AG04450 (cell line): Measurements from ENCODE around the gene BAX. TPM values are rescaled to one million over a fixed set of nuclear protein-coding genes. Genes with fewer than 3 reads are reported as not detected.
A peak's percentile ranks its signal among the peaks of the same experiment; 100 is the strongest.

Experiments used
- CTCF ChIA-PET: fragments of 300-600, 350-600 bp; formaldehyde crosslinking; extraction: SDS; loops from one replicate; lab custom pipeline; 2022; ENCODE audit warnings: antibody characterized with exemption, inconsistent platforms; lab: Charles Lee
- POLR2A ChIA-PET: fragments of 350-600 bp; formaldehyde crosslinking; extraction: SDS; loops from one replicate; lab custom pipeline; 2021; ENCODE audit warnings: antibody characterized with exemption, inconsistent platforms; lab: Yijun Ruan, JAX
- DNase-seq: peaks from one replicate; pipeline ENCODE4 v3.0.0-alpha.2; 2011; ENCODE audit warnings: low read depth, low spot score
- H3K27ac ChIP-seq: one replicate; pipeline ENCODE4 v1.5.1; 2012; ENCODE audit warnings: low read depth, low read length, control low read depth
- H3K27me3 ChIP-seq: one replicate; pipeline ENCODE4 v1.6.0; 2012; ENCODE audit warnings: low read length; ENCODE audit not compliant: control insufficient read depth, insufficient read depth
- H3K4me3 ChIP-seq: 2 replicates; pipeline ENCODE4 v1.5.1; 2011; ENCODE audit warnings: mild to moderate bottlenecking, low read depth, low read length, control low read depth
- H3K9me3 ChIP-seq: 2 replicates; pipeline ENCODE4 v1.5.1; 2012; ENCODE audit warnings: low read length; ENCODE audit not compliant: control insufficient read depth, insufficient read depth
- CTCF ChIP-seq: IDR thresholded peaks from 2 replicates; pipeline ENCODE4 v1.5.1; 2011; ENCODE audit warnings: low read depth, low read length, control low read depth, inconsistent platforms
- polyA plus RNA-seq: library from polyadenylated mRNA; depleted of rRNA; stranded (reverse); fragments of >200 nt; gene quantifications from 2 replicates; pipeline ENCODE4 v1.2.3, GENCODE V29; 2011

BAX gene
- polyA plus RNA-seq, 1 experiment = 110 TPM

- H3K27me3 ChIP-seq = no peaks in the 10 kb centered on the region
- peak within 1 kb of the TSS; percentile 75 for H3K4me3 ChIP-seq
- ChIA-PET CTCF (interaction anchor here (1.0 to 1.5 kb wide), 3 partner anchors 89 to 427 kb away, joined by 3 read pairs; no protein-coding TSS in a partner anchor), POLR2A (interaction anchor here (1.0 to 1.8 kb wide), 3 partner anchors 21 to 58 kb away, joined by 3 to 7 read pairs (median 3); no protein-coding TSS in a partner anchor)
- no peak for TF ChIP-seq CTCF
- no peak within 1 kb of the TSS for H3K27ac ChIP-seq
- DNase-seq = no peak
- peaks cover 13% of the 10 kb centered on the region; the same call in 1 of the 2 replicates for H3K9me3 ChIP-seq
These were observed 21.2 kb upstream of the BAX start, which contains the start of gene DHDH for GRCh38 chr19:48933382-48933932. TSS of gene DHDH (plus strand) at chr19:48933699. CDS start at chr19:48933722, 23 bp downstream.

- no peak overlapping the region for H3K27ac ChIP-seq
- DNase-seq = no peak
- no peak overlapping the region for H3K4me3 ChIP-seq
- POLR2A ChIA-PET = no interaction called here
- no peak for TF ChIP-seq CTCF
- H3K9me3 ChIP-seq = peaks cover 13% of the 10 kb centered on the region; the same call in 1 of the 2 replicates
- CTCF ChIA-PET = no interaction called here
- no peaks in the 10 kb centered on the region for H3K27me3 ChIP-seq
These were observed 19.8 kb upstream of the BAX start for GRCh38 chr19:48934837-48935236.

GRCh38 chr19:48935864-48936263, 18.8 kb upstream of the BAX start:
- no peak for DNase-seq
- Histone ChIP-seq H3K27me3 (no peaks in the 10 kb centered on the region), H3K9me3 (peaks cover 18% of the 10 kb centered on the region), H3K27ac (no peak overlapping the region), H3K4me3 (no peak overlapping the region)
- TF ChIP-seq CTCF = no peak
- ChIA-PET POLR2A (no interaction called here), CTCF (no interaction called here)

GRCh38 chr19:48938256-48938655, 16.4 kb upstream of the BAX start:
- ChIA-PET CTCF (no interaction called here), POLR2A (interaction anchor here (0.6 kb wide), 1 partner anchor 14 kb away, joined by 6 read pairs; no protein-coding TSS in a partner anchor)
- Histone ChIP-seq H3K27ac (no peak overlapping the region), H3K4me3 (no peak overlapping the region), H3K9me3 (peaks cover 24% of the 10 kb centered on the region), H3K27me3 (no peaks in the 10 kb centered on the region)
- DNase-seq = no peak
- TF ChIP-seq CTCF = no peak

DNA sequence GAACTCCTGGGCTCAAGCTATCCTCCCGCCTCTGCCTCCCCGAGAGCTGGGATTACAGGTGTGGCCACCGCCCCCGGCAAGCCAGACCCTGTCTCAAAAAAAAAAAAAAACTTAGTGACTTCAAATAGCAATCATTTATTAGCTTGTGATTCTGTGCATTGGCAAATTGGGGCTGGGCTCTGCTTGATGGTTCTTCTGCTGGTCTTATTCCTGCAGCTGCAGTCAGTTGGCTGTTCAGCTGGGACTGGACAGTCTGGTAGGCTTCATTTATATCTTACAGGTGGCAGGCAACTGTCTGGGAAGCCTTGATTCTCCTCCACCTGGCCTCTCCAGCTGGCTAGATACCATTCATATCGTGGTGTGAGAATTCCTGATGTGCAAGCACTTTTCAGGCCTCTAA, 13.8 kb upstream of the BAX start:
- Histone ChIP-seq H3K4me3 (no peak overlapping the region), H3K27ac (no peak overlapping the region), H3K27me3 (no peaks in the 10 kb centered on the region), H3K9me3 (peaks cover 19% of the 10 kb centered on the region)
- CTCF ChIA-PET = no interaction called here
- POLR2A ChIA-PET = no interaction called here
- TF ChIP-seq CTCF = no peak
- DNase-seq = no peak
